ENCODE measurements around the gene KRT72.

The KRT72 gene

DNA sequence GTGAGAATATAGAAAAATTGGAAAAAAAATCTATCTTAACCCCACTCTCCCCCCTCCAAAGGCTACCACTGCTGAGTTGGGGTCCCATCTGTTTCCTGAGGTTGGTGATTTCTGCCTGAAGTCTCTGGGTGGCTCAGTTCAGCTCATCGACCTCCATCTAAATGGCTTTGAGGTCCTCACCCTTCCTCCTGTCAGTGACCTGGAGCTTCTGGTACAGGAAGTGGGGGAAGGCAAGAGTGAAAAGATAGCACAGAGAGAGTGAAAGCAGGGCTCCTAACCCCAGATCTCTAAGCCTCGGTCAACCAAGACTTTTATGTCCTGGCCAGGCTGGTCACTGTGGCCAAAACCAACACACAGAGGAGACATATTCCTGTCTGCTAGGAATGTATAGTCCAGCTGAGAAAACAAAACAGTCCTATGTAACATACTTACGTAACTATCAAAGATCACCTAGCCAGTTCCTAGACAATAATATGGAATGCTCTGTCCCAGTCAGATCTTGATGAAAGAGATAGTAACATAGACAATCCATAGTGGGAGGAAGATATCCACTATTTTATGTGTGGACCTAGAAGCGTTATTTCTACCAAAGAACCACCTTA, 29.4 kb upstream of the KRT72 start:
- DNase-seq: no peak

DNA sequence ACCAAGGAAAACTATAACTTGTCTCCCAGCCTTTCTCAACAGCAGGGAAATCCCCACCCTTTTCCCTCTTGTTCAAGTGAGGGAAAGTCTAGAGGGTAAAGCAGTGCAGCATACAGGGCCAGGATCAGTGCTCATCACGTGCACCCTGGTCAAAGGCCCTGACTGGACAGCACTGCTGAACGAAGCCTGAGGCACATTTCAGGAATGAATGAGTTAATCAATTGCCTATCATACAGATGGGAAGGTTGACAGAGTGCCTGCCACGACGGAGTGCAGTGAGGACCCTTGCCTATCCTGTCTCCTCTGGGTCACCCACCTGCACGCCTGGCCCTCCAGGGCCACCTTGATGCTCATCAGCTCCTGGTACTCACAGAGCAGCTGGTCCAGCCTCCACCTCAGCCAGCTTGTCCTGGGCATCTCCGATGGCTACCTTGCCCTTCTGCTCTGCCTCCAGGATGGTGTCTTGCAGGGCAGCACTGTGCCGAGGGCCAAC, 28.8 kb upstream of the KRT72 start:
- no peak for DNase-seq

DNA sequence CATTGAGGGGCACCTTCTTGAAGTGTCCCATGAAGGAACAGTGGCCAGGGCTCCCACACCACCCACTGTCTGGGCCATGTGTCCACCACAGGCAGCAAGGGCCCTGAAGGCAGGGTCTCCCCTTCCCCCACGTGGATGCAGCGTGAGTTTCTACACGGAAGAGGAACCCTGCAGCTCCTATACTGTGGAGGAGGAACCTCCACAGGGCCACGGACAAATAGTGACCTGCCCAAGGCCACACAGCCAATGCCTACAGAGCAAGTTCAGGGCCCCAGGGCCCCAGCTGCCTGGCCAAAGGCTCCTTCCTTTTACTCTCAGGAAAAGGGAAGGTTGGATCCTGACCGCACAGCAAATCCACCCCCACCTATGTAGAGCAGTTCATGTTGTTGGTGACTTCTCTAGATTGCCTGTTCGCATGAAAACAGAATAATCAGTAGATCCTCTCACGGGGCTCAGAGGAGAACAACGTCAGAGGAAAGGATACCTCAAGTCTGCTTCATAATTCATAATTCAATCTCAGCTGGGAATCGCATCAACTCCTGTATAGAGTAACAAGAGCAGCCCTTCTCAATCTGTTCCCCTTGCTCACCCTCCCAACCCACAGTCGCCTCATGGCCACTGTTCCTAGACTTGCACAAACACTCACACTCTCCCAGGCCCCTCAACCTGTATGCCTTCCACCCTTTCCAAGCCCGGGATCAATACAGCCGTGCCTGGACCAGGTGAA, 28.2 kb upstream of the KRT72 start:
- DNase-seq: no peak

DNA sequence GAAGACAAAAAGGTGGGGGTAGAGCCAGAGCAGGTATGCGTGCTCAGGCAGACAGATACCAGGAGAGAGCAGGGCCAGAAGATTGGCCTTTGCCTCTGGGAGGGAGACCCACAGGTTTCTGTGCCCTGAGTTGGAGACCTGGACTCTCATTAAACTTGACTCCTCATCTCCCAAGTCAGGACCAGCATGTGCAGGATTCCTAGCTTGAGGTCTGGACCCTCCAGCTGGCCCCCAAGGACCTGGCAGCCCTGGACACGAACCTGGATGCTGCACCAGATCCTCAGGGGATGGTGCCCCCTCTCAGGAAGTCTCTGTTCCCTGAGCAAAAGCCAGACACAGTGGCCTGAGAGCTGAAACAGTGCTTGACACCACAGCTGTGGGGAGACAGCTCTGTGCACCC, 27.6 kb upstream of the KRT72 start:
- no peak for DNase-seq

DNA sequence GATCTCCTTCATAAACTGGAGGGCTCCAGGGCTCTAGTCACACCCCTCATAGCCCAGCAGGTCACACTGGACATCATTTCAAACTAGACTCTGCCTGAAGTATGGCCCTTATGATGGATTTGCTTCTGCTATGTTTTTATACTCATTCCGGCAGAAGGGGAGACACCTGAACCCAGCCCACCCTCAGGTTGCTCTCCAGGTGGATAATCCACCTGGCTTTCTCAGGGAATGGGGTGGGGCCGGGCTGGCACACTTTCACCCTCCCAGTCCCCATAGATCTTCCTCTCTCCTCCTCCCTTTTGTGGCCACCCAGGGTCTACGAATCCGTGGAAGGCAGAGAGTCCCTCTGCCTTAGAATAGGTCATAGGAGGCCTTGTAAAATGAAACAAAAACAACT, 26.8 kb upstream of the KRT72 start:
- no peak for DNase-seq

DNA sequence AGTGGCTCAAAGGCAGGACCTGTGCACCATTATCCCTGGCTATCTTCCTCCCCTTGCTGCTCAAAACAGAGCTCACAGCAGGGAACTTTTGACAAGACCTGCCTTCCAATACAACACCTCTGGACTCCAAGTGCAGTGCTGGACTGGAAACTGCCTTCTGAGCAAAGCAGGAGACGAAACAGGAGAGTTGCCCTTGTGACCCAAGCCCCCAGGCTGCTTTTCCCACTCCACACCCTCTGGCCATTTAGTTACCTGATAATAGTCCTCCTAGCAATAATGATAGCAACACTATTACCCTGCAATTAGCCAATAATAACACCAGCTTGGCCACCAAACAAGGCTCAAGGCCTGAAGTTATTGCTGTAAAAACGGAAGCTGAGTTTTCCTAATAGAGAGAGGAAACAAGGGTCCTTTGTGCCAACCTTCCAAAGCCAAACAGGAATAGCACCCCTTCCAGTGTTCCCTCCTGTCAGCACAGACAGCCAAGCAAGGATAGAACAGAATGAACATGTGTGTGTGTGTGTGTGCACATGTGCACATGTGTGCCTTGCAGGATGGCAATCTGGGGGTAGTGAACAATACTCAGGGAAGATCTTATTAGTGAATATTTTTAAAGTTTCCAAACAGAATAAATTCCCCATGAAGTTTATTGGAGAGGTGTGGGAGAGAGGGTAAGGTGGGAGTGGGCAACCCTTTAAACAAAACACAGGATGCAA, 26.3 kb upstream of the KRT72 start:
- DNase-seq: no peak

DNA sequence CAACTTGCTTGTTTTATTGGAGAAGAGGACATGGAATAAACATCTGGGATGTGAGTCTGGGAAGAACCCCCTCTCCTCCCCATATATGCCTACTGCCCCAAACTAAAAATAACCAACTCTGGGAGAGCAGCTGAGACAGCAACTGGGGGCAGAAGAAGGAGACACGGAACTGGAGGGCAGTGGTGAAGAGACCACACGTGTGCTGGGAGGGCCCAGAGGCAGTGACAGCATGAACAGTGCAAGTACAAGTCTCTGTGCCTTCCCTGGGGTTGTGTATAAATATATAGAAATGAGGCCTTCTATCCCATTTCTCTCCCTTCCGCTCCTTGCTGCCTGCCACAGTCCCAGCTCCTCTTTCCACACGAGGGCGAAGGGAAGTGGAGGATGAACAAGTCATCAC, 21.1 kb upstream of the KRT72 start:
- no peak for DNase-seq

DNA sequence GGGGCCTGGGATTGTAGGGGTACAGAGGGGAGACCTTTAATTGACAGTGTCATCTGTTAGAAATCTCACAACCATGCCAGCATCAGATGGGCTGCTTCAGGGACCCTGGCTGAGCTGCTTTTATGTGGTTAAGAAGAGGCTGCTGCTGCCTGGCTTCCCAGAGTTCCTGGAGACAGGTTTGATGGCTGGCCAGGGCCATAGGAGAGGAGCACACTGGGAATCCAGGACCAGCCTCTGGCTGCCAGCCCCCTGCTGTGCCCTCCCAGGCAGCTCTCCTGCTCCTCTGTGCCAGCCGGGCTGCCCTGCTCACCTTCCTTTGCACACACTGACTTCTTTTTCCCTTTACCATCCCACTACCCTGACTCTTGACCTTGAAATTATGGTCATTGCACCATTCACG, 17.6 kb upstream of the KRT72 start:
- no peak for DNase-seq

DNA sequence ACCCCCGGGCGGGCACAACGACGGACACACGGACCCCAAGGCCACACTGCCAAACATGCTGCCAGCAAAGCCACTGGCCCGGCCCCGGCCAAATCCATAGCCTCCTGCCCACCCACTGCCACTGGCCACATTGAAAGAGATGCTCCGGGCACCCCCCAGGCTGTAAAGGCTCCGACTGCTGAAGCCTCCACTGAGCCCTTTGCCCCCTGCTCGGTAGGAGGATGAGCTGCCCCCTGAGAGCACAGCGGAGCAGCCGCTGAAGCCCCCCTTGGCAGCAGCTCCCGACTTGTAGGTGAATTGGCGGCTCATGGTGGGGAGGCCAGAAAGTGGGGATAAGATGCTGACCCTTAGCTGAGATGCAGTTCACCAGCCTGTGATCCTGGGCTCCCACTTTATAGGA, 17.0 kb upstream of the KRT72 start, which contains the start of gene KRT73:
KRT73 (minus strand) TSS at position 344 of the 400 bp plus-strand sequence; CDS start at position 309, 35 bp downstream.
- no peak for DNase-seq

DNA sequence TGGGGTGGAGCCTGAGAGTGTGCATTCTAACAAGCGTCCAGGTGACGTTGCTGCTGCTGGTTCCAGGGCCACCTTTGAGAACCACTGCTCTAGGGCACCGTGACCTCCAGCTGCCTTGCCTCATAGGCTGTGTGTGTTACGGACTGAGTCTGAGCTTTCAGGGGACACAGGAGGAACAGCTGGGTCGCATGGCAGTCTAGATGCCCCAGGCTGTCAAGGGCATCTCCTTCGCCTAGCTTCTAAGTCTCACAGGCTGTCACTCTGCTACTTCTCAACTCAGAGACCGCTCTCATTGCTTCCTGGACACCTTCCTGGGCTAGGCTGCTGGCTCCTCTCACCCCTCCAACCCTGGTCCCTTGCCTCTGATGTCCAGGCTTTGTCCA, 16.1 kb upstream of the KRT72 start:
- no peak for DNase-seq

DNA sequence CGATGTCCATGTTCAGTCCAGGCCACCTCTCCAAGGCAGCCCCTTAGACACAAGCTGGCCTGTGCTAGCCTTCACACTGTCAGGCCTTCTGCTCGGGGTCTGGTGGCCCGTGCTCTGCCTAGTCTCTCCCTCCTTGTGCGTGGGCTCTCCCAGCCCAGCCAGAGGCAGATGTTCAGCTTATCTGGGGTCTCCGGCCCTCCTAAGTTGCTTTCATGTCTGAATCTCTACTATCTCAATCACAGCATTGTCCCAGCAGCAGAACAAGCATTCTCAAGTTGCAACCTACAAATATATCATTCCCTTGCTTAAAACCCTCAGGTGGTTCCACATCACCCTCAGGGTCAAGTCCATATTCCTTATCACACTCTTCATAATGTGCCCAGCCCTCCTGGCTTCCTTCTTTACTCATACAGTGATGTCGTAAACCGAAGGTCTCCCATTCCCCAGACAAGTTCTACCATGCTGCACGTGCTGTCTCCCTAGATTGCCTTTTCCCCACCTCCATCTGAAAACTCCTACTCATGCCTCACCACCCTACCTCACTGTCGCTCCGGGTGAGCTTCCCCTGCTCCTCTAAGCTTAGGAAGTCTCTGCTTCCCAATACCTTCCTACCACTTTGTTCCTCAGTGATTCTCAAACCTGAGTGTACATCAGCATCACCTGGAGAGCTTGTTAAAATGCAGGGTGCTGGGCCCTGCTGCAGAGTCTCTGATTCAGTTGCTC, 15.6 kb upstream of the KRT72 start:
- no peak for DNase-seq

DNA sequence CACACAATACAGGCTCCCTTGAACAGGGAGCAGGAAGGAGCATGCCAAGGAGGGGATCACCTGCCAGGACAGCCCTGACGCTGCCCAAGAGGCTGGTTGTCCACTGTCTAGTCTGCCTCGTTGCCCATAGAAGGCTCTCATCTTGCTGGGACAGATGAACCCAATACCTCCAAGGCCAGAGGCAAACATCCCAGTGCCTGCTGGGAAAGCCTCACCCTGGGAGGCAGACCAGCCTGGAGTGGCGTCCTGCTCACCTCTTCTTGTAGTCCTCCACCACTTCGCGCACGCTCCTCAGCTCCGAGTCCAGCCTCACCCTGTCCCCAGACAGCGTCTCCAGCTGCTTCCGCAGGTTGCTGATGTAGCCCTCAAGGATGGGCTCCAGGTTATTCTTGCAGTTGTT, 14.6 kb upstream of the KRT72 start:
- DNase-seq: no peak

DNA sequence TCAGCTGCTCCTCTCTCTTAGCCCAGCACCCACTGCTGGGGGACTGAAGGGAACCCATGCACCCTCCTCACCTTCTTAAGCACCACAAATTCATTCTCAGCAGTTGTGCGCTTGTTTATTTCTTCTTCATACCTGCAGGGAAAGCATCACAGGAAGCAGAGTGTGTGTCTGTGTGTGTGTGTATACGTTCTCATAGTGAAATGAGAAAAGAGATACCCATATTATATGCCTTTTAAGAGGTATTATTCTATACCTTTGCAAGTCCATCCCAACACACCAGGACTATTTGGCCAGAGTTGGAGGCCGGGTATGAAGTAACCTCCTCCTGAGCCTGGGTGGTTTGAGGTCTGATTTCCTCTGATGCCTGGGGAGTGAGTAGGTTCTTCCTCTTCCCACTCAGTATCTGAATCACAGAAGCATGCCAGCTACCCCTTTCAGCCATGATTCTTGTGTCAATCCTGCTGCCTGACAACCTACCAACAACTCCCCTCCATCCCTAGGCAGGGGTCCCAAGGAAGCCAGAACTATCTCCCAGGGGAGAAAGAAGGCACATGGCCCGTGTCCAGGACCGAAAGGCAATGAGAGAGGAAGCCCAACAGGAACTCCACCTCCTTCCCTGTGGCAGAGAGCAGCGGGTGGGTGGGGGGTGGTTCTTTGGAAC, 14.1 kb upstream of the KRT72 start:
- no peak for DNase-seq

DNA sequence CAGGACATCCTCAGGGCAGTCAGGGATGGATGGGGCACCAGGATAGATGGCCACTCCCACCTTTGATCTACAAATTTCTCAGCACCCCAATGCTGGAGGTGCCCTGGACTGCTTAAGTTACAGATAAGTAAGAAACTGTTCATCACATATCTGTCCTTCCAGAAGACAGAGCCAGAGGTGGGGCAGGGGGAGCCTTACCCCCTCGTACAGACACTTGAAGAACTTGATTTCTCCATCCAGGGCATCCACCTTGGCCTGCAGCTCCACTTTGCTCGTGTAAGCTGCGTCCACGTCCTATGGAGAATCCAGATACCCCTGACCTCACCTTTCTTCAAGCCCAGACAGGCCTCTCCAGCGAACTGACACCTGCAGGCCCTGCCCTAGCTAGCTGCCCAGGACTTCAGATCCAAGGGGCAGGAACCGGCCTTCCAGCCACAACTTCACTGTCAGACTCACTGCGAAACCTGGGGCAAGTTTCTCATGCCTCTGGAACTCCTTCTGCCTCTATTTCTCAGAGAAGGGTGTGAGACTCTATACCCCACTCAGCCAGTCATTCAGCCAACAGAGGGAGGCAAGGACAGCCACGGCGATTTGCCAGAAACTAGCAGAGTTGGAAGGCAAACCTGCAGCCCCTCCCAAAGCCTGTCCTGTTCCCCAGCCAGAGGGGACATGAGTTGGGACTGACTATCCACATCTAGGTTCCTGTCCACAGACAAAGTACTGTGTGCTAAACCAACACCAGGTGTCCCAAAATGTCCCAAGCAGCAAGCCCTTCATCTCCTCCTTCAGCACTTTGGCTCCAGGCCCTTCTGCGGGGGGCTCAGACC, 13.3 kb upstream of the KRT72 start:
- DNase-seq: no peak

DNA sequence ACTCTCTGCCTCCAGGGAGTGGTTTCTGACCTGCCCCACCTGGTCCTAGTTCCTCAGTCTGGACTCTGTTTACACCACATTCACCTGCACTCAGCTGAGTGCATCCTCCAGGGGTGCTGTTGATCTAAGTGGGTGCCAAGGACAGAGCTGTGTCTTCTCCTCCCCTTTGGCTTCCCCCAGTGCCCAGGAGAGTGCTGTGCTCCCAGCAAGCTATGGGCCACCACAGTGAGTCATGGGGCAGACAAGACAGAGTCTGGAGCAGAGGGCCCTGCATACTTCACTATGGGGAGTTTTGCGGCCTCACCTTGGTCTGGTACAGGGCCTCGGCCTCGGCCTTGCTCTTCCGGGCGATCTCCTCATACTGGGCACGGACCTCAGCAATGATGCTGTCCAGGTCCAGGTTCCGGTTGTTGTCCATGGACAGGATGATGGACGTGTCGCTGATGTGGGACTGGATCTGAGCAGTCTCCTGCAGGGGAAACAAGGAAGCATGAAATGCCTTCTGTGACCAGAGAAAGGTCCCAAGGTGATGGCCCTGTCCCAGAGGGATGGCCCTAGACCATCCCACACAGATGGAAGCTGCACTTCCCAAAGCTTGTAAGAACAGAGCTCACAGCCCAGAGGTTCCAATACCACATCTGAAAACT, 12.2 kb upstream of the KRT72 start:
- no peak for DNase-seq

DNA sequence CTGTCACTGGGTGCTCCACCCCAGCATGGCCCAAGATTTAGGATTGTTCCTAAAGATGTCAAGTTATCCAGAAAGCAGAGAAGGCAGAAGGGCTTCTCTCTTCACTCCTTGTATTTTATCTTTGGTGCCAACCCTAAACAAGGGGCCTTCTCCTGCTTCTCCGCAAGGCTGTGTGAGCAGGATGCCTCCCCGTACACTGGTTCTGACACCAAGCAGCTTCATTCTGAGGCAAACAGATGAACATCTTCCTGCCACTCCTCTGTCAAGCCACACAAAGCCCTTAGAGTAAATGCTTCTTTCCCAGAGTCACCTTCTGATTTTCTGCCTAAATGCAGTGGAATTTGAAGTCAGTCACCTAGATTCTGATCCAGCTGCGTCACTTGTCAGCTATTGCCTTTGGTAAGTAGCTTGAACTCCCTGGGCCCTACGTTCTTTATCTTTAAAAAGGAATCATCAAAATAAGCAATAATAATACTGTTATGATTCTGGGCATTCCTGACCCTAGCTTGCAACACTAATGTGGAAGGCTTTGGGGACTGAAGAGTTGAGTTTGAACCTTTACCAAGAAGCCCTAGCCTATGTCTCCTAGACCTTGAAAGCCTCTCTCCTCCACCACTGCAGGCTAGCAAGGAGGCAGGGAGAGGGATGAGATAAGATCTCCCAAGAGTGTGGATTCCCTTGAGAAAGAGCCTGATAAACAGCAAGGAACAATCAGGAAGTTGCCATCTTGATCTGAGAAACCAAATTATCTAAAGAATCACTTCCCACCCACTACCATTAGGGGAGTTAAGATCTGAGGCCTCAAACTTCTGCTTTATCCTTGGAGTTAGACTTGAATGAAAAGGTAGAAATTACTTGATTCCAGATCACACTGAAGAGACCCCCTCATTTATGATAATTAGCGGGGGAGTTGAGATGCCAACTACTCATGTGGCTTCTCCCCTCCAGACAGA, 11.4 kb upstream of the KRT72 start:
- no peak for DNase-seq

DNA sequence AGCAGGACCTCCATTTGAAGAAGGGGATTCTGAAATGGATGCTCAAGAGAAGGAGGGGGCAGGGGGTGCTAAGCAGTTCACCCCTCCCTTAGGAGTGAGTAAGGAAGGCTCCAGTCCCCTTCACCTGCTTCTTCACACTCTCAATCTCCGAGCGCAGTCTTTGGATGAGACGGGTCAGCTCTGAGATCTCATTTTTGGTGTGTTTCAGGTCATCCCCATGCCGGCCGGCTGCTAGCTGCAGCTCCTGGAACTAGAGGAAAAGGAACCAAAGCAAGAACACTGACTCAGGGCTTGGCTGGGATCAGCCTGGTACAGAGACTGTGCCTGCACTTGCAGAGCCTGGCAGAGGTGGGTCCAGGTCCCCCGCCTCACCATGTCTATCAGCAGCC, 9.8 kb upstream of the KRT72 start:
- no peak for DNase-seq

DNA sequence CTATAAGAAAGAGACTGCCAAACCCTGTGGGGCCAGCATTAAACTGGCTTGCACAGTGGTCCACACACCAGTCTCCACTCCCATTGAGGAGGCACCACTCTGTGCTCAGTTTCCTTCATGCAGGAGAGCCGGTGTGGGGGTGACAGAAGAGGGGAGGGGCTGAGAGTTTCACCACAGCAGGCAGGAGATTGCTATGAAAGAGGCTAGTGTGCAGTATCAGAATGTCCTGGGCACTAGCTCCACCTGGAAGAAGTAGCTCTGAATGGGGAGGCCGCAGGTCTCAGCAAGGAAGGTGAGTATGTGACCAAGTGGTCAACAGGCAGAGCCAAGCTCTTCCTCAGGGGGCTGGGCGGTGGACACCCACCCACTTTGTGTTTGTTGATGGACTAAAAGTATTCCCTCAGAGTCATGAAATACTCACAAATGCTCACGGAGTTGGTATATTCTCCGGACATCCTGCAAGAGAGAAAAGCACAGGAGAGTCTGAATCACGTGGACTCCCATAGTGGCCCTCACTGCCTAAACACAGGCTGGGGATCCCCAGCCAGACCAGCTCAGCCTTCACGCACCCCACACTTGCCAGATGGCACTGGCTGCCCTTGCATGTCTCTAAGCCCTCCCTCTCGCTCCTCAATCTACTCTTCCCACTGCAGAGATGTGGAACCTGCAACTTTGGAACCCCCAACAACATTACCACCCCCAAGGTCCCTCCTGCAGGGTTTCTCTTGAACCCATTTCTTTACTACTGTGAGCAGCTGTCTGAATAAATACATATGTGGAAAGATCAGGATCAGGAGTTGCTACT, 7.8 kb upstream of the KRT72 start:
- no peak for DNase-seq

All from nucleus accumbens (tissue), 56 donors.